ENCODE measurements around the gene ZNF584.

ZNF584 gene

DNA sequence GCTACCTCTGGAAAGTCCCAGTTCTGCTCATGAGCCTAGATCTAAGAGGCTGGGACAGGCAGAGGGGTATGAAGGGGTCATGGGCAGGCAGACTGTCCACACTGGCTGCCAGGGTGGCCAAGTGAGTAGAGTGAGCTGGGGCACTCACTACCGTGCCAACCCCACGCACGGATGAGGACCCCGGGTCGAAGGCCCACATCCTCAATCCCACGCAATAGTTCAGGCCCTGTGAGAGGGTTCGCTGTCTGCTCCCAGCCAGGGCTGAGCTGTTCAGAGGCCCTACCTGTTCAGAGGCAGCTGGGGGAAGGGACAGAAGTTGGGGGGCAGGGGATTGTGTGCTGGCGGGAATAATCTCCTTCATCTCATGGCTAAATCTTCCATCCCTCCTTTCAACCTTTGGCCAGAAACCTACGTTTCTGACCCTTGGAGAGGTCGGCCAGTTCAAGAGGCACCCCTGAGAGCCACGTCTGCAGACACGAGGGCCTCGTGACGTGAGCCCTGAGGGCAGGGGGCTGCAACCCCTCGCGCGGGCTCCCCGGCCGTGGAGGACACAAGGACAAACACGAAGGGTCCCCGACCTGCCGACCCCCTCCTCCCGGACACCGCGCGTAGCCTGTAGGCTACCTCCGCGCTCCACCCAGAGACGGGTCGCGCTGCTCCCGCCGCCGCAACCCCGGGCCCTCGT lies 22.4 kb upstream of the ZNF584 start:
- FAIRE-seq (no peak), DNase-seq (ENCODE audit: low spot score) (no peak)

DNA sequence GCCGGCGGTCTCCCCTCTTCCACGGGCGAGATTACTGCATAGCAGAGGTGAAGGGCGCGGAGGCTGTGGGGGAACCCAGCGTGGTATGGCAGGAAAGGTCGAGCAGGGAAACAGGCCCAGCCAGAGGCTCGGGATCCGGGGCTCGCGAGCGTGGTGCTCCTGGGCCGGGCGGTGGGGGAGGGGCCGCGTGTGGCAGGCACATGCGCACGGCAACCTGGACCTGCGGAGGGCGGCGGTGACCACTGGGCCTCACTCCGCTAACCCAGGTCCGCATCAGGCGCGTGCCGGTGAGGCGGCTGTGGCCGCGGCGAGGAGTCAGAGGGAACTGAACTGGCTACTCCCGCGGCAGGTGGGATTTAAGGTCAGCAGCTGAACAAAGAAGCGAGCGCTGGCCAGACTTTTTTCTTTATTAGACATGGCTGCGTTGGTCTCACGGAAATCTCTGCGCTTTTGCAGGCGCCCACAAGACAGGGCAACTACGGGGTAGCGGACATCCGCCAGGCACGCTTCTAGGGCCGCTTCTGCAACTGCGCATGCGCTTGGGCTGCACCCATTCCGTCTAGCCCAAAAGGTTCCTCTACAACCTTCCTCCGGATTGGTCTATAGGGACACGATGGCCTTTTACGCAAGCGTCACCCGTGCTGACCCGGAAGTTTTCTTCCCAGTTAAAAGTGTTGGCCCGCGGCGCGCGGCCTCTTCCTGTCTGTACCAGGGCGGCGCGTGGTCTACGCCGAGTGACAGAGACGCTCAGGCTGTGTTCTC lies 21.7 kb upstream of the ZNF584 start, which contains the start of gene RPS5:
Gene RPS5, plus strand, starts transcription at position 694 of the 762 bp plus-strand sequence. CDS start 869 bp downstream, outside the sequence.
- FAIRE-seq (peak; percentile 76), DNase-seq (ENCODE audit: low spot score) (peak; percentile 97)

DNA sequence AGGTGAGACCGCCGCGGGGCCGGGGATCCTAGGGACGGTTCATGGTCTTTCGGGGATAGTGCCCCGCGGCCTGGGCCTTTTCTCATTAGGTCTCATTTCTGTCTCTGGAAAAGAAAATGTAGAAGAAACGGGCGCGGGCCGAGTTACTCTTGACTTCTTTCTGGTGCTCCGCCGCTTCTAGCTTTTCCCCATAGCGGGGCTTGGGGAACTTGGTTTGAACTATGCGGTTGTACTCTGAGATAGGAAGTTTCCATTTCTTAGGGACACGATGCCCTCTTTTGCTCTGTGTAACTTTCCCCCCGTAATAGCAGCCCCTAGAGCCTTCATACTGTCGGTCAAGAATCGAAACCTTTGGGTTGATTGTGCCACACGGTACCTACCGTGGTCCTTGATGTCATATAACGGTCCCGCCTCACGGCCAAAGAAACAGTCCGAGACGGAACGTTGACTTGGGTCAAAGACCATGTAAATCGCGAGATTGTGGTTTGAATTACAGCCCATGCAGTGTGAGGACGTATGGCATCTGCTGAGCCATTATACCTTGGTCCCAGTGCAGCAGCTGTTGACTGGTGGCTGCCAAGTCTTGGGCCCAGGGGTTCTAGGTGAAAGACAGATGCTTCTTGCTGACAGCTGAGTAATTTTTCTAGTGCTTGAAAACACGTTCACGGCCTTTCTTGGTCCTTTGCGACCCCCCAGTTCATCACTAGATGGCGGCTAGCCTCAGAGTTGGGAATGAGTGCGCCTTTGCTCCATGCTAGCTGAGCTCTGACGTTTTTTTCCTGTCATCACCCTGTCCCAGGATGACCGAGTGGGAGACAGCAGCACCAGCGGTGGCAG lies 20.9 kb upstream of the ZNF584 start:
- no peak for FAIRE-seq

DNA sequence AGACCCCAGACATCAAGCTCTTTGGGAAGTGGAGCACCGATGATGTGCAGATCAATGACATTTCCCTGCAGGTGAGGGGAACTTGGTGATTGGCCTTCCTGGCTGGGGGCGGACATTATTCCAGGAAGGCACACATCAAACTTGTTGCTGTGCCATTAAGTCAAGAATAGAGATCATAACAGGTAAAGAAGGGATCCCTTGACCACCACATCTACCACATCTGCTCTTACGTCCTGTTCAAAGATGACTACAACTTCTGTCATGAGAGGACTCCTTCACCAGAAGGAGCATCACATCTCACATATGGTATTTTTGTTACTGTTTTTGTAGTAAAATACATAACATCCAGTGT lies 20.3 kb upstream of the ZNF584 start:
- no peak for FAIRE-seq
- DNase-seq (ENCODE audit: low spot score), result no peak

More for the DNA sequence above, 20.9 kb upstream of the ZNF584 start:
- DNase-seq (ENCODE audit: low spot score), result no peak

DNA sequence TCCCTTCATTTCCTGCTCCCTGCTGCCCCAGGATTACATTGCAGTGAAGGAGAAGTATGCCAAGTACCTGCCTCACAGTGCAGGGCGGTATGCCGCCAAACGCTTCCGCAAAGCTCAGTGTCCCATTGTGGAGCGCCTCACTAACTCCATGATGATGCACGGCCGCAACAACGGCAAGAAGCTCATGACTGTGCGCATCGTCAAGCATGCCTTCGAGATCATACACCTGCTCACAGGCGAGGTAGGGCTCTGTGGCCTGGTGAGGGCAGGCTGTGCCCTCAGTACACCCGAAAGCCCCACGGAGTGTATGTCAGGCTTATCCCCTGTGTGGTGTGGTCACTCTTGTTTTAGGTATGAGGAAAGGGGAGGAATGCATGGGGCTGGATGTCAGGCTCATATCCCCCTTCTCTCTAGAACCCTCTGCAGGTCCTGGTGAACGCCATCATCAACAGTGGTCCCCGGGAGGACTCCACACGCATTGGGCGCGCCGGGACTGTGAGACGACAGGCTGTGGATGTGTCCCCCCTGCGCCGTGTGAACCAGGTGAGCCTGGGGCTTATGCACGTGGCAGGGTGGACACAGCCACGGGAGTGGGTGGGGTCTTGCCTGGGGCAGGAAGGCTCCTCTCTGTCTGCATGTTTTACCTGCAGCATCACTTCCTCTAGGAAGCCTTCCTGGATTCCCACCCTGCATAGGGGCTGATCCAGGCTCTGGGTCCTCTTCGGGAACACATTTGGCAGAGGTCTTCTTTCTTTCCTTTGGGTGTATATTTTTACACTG lies 15.3 kb upstream of the ZNF584 start:
- no peak for DNase-seq (ENCODE audit: low spot score)
- no peak for FAIRE-seq

DNA sequence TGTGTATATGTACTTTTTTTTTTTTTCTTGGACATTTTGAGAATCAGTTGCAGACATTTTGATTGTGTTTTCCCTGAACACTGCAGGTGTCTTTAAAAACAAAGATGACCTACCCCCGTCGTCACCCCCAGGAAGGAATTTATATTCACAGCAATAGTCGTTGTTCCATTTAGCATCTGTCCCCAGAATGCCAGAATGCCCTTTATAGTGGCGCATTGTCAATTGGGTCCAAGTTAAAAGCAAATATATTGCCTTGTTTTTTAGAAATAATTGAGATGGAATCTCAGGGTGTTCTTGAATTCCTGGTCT lies 14.8 kb upstream of the ZNF584 start:
- DNase-seq (ENCODE audit: low spot score) (no peak), FAIRE-seq (no peak)

DNA sequence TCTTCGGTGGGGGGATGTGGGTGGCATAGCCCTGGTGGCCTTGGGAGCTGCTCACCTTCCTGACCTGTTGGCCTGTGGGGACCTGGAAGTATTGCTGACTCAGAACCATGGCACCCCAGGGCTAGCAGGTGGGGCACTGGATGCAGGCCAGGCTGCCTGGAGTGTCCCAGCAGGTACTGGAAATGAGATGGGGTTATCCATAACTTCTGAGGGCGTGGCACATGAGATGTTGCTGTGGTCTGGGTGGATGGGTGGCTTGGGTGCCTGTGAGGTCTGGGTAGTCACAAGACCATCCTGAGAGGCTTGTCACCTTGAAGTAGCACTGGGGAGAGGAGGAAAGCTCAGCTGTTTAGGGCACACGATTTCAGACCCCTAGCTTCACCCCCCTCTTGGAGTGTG lies 13.6 kb upstream of the ZNF584 start:
- DNase-seq (ENCODE audit: low spot score), result no peak
- FAIRE-seq, result no peak

DNA sequence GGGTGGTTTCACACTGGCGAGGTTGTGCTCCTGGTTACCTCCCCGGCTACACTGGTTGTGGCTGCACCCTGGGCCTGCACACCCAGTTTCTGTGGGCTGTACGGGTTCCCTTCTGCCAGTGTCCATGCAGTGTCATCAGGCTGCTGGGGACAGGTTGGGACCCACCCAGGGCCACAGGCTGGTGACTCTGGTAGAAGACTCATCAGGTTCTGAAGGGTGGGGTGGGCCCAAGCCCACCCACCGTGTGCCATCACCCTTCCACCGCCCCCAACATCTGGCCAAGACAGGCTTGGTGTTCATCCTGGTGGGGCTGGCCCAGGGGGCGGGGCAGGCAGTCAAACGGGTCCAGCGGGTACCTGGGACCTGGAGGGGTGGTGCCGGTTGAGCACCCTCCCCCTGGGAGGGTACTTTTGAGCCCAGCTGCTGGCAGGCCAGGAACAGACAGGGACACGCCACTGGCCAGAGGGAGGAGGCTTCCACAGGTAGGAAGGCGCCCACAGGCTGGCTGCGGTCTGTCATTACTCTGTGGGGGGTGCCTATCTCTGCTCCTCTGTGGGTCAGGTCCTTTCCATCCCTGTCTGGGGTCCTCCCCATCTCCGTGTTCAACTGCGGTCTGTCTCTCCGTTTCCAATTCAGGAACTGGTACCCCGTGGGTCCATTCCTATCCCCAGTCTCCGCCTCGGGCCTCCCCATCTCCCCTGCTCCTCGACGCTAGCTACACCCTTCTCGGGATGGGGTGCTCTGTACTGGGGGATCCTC lies 13.1 kb upstream of the ZNF584 start, which contains the start of gene RNF225:
Gene RNF225, plus strand, starts transcription at position 437 of the 759 bp plus-strand sequence. CDS start 434 bp downstream, outside the sequence.
- no peak for FAIRE-seq
- DNase-seq (ENCODE audit: low spot score), result peak; percentile 18

DNA sequence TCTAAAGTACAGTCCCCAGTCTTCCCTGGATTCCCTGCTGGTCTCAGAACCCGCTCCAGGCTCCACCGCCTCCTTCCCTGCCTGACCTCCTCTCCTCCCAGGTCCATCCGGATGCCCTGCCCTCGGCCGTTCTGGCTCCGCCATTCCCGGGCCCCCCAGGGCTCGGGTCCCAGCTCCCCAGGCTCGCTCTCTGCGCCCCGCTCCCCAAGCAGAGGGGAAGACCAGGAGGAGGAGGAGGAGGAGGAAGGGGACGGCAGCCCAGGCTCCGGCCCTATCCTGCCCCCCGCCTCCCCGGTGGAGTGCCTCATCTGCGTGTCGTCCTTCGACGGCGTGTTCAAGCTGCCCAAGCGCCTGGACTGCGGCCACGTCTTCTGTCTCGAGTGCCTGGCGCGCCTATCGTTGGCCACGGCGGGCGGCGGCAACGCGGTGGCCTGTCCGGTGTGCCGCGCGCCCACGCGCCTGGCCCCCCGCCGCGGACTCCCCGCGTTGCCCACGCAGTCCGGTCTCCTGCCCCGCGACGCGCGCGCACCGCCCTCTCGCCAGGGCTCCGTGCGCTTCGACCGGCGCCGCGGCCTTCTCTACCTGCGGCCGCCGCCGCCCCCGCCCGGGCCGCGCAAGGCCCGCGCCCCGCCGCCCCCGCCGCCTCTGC lies 12.3 kb upstream of the ZNF584 start:
- DNase-seq (ENCODE audit: low spot score), result no peak
- FAIRE-seq, result no peak

DNA sequence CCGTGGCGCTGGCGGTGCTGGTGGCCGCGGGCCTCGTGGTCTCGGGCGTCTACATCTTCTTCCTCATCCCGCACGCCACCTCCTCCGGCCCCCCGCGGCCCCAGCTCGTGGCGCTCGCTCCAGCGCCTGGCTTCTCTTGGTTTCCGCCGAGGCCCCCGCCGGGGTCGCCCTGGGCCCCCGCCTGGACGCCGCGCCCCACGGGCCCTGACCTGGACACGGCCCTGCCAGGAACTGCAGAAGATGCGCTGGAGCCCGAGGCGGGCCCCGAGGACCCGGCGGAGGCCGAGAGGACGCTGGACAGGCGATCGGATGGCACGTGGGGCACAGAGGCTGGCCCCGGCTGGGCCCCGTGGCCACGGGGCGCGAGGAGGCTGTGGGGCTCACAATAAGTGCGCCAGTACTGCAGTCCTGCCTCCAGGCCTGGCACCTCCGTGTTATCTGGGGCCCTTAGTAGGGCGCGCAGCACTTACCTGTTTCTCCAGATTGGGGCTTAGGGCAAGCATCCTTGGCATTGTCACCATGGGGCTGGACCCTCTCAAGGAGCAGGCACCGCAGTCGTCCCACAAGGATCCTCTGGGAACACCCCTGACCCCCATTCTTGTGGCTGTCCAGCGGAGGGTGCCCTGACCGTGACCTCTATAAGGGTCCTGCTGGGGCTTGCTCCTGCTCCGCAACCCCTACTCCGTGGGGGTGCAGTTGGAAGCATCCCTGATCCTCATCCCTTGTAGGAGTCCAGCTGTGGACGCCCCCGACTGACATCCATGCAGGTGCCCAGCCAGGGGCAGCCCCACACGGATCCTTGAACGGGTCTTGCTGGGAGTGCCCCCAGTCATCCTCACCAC lies 11.5 kb upstream of the ZNF584 start:
- no peak for FAIRE-seq
- no peak for DNase-seq (ENCODE audit: low spot score)

DNA sequence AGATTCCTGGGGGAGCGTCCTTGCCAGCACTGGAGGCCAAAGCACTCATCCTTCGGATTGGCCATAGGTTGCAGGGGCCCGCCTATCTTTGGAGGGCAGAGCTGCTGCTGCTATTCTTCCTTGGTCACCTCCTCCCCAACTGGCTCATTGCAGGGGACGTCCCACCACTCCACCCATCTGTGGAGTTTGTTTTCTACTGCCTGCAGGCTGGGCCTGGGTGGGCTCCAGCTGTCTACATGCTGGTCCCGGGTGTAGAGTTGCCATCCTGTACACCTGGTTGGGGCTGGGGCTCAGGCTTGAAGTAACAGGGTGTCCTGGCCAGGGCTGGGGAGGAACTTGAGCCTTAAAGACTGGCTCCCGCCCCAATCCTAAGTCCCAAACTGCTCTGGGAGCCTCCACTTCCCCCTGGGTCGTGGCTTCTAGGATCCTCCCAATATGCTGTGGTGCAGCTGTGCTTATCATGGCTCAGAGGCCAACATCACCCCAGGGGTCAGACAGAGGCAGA lies 10.9 kb upstream of the ZNF584 start:
- FAIRE-seq, result no peak
- DNase-seq (ENCODE audit: low spot score), result no peak

DNA sequence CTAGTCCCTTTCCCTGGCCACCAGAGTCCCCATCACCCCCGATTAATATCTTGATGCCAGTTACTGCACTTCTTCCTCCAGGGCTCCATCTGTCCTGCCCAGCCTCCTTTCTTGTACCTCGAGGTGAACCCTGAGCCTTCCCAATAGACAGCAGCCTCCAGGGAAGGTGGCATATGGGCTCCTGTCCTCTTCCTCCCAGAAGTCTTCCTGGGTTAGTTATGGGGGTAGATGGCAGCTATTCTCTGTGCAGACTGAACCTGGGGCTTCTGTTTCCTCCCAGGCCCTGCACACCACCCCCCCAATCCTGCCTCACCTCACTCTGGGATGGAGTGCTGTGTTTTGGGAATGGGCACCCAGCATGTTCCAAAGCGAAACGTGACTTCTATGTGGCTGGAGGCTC lies 10.4 kb upstream of the ZNF584 start:
- FAIRE-seq (no peak), DNase-seq (ENCODE audit: low spot score) (no peak)

DNA sequence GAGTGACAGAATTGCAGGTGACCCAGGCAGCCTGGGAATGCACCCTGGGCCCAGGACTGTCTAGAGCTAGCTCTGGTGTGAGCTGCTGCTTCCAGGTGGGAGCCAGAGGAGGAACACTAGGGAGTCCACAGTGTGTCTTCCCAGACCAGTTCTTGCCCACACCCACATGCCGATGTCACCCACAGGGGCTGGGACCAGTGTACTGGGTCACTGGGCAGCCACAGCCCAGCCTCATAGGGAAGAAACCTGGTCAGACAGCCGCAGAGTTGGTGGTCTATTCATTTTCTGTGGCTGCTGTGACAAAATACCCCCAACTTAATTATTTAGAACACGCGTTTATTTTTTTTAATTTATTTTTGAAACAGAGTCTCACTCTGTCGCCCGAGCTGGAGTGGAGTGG lies 9.9 kb upstream of the ZNF584 start:
- no peak for DNase-seq (ENCODE audit: low spot score)
- FAIRE-seq, result no peak

DNA sequence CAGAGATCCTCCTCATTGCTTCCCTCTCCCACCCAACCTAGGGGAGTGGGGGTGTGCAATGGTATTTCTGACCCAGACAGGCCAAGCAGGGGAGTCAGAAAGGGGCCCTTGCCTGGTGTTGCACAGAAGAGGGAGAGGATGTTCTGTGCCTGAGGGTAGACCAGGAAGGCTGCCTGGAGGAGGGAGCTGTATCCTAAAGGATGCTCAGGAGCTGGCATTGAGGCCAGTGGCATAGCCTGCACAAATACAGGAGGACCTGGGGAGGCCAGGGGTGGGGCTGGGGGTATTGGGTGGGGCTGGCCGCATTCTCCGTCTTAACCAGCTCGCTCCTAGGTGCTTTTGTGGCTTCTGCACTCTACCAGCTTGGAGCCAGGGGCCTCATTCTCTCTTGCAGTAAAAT lies 8.5 kb upstream of the ZNF584 start:
- FAIRE-seq (no peak), DNase-seq (ENCODE audit: low spot score) (no peak)

DNA sequence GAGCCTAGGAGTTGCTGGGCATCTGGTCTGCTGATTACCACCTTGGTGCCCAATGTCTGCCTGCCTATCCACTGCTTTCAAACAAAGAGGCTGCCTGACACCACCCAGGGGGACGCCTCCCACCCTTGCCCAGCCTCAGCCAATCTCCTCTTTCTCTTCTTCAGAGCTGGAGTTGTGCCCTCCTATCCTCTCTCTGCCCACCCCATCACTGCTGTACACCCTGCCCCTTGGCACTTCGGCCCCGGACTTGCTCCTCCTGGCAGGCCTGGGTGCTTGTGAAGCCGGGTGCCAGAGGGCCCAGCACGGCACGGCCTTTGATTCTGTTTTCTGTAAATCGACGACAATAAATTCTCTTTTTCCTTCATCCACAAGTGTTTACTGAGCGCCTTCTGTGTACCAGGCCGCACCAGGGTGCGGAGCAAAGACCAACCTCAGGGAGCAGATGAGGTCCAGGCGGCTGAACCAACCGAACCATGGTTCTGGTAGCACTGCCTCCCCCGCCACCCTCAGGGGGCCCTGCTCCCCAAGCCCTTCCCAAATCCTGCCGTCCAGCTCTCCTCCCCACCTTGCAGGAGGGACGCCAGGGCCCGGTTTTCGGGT lies 8.0 kb upstream of the ZNF584 start:
- no peak for FAIRE-seq
- no peak for DNase-seq (ENCODE audit: low spot score)

DNA sequence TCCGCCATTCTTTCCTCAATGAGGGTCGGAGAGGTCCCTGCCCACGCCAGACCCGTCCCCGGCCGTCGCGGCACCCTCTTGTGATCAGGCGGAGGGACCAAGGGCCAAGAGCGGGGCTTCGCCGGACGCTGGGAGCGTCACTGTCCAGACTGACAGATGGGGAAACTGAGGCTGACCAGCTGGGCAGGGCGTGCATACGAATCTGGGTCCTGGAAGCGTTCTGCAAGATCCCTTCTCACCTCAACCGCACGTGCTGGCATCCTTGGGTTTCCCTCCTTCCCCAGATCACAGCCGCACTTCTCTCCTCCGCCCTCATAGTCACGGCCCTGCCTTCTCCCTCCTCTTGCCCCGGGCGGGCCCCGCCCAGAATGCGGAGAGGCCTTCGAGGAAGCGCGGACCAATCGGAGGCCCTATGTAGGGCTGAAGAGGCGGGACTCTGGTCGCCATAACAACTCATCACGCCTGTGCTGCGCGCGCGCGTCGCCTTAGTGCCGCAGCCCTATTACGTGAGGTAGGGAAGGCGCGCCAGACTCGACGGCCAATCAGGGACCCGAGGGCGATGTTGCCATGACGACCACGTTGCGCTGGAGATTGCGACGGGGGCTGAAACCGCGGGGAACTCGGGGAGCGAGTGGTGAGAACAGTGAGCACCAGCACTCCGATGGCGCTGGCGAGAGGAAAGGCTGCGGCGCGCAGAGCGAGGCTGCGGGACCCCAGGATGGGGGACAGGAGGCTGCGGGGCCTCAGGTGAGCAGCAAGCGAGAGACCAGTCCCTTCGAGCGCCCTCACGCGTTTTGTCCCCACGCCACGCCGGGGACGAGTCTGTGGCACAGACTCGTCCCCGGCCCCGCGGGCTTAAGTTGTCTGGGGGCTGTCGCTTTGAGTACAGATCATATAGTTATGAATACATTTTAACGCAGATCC lies 7.3 kb upstream of the ZNF584 start:
- FAIRE-seq, result peak; percentile 85
- DNase-seq (ENCODE audit: low spot score), result peak; percentile 96

DNA sequence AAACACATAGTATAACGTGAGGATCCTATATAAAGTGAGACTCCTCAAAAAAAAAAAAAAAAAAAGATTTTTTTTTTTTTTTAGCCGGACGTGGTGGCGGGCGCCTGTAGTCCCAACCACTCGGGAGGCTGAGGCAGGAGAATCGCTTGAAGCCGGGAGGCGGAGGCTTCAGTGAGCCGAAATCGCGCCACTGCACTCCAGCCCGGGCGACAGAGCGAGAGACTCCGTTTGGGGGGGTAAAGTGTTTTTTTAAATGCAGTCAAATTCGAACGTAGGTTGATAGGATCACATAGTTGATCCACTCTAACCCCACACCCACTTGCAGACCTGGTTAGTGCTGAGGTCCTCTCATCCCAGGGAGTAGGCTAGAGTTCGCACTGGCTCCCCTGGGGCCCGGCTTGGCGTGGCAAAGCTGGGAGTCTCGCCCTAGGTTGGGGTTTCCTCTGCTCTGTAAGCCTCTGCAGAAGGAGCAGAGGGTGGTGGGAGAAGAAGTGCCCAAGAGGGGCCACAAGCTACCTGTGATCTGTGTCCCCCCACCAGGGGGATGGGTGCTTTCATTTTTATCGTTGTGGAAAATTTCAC lies 6.5 kb upstream of the ZNF584 start:
- DNase-seq (ENCODE audit: low spot score) (no peak), FAIRE-seq (no peak)
